Spleen (tissue), 7 donors: Measurements from ENCODE around the gene SCN4A.

Experiments used
- POLR2A ChIP-seq, 3 donors: fragments of 450-650 bp; IDR thresholded peaks; one replicate each; pipeline ENCODE4 v1.5.1; 2017; ENCODE audit warnings: antibody characterized with exemption in 3 of 3, mild to moderate bottlenecking in 1 of 3
- POLR2AphosphoS5 ChIP-seq, 3 donors: sonication (generic); formaldehyde crosslinking; IDR thresholded peaks; one replicate each; pipeline ENCODE4 v1.5.1; 2017; ENCODE audit warnings: antibody characterized with exemption in 3 of 3
- TF ChIP-seq, protein P1 (sequence below), 11 experiments: fragments of 200-600 bp in 7 of 11; fragments of 450-650 bp in 4 of 11; sonication (generic) in 4 of 11; IDR thresholded peaks in 8 of 11; conservative IDR thresholded peaks in 3 of 11; 1 replicate in 7 of 11; 2 replicates in 4 of 11; pipeline versions ENCODE4 v1.4.0 to v1.8.0; 2016 to 2021; ENCODE audit warnings: antibody characterized with exemption in 11 of 11, inconsistent platforms in 4 of 11, mild to moderate bottlenecking in 1 of 11
- donor health status: DM: no; HTN: no; CAD: no; lungs with moderate emphysema.
- donor health status: DM: no; HTN: no; CAD: no.
- donor health status: DM: no; HTN: no; CAD: no.

DNA sequence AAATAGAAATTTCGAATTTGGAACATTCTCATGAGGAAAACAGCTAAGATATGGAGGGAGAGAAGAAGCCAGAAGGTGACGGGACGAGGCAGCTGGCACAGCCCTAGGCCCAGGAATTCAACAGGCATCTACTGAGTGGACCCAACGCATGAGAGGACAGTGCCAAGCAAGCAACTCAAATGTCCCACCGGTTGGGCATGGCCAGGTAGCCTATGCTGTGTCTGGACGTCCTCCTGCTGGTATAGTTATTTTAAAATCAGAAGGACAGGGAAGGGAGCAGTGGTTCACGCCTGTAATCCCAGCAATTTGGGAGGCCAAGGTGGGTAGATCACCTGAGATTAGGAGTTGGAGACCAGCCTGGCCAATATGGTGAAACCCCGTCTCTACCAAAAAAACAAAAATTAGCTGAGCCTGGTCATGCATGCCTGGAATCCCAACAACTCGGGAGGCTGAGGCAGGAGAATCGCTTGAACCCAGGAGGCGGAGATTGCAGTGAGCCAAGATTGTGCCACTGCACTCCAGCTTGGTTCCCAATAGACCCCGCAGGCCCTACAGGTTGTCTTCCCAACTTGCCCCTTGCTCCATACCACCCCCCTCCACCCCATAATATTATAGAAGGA lies 56.0 kb downstream of the SCN4A start:
- TF ChIP-seq, protein P1, sequence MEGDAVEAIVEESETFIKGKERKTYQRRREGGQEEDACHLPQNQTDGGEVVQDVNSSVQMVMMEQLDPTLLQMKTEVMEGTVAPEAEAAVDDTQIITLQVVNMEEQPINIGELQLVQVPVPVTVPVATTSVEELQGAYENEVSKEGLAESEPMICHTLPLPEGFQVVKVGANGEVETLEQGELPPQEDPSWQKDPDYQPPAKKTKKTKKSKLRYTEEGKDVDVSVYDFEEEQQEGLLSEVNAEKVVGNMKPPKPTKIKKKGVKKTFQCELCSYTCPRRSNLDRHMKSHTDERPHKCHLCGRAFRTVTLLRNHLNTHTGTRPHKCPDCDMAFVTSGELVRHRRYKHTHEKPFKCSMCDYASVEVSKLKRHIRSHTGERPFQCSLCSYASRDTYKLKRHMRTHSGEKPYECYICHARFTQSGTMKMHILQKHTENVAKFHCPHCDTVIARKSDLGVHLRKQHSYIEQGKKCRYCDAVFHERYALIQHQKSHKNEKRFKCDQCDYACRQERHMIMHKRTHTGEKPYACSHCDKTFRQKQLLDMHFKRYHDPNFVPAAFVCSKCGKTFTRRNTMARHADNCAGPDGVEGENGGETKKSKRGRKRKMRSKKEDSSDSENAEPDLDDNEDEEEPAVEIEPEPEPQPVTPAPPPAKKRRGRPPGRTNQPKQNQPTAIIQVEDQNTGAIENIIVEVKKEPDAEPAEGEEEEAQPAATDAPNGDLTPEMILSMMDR (IDR thresholded peaks at IDR 0.05 in 8 of 11, conservative IDR thresholded peaks at IDR 0.05 in 3 of 11): peak in 1 of 11 experiments; percentile 17
- TF ChIP-seq POLR2A (IDR thresholded peaks at IDR 0.05): no peak
- TF ChIP-seq POLR2AphosphoS5 (IDR thresholded peaks at IDR 0.05): no peak
